Measurements from ENCODE around the gene TMEM145.

Gene TMEM145

DNA sequence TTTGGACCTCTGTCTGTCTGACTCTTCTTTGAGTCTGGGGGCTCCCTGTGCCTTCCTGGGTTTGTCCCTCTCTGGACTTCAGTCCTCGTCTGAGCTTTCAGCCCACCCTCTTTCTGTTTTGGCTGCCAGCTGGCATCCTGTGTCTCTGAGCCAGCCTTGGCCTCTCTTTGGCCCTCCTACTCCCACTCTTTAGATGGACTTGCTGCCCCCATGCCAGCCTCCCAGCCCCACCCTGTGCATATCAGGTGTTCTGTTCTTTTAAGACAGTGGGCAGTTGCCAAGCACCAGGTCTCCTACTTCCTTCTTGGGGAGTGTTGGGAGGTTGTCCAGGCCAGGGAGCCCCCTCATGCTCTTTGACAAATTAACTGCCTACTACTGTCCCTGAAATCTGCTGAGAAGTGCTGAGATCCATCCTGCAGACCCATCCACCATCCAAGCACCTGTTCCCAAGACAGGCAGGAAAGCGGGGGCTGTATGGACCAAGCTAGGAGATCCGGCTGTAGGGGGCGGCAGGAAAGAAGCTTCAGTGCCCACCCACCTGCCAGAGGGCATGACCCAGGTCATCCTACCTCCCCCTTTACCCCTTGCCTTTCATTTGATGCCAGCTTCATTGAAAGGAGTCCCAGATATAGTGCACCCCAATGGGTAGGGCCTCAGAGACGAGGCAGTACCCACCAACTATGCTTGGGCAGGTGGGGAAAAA lies 34.5 kb upstream of the TMEM145 start:
- no peak for DNase-seq

DNA sequence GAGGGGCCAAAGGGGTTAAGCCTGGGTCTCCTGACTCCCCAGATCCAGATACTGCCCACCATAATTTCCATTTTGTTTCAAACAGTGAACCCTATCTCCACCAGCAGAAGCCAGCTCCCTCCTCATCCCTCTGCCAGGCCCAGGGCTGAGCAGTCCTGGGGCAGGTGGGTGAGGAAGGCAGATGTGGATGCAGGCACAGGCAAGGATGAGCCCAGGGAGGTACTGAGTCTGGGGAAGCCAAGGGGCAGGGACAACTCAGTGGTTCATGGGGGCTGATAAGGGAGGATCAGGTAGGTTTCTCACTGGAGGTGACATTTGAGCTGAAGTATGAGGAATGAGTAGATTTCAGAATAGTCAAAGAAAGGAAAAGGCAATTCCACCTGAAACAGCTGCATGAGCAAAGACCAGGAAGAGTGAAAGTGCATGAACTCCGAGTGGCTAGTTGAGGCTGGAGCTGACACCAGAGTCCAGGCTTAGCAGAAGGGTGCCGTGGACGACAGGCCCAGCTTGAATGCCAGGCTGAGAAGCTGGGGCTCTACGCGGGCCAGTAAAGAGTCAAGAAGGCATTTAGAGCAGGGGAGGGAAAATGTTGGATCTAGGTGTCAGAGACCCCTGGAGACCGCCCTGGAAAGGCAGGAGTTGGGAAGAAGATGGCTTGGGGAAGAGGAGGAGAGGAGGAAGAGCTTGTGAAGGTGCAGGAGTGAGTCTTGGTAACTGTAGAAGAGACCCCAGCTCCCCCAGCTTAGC lies 33.8 kb upstream of the TMEM145 start:
- no peak for DNase-seq

DNA sequence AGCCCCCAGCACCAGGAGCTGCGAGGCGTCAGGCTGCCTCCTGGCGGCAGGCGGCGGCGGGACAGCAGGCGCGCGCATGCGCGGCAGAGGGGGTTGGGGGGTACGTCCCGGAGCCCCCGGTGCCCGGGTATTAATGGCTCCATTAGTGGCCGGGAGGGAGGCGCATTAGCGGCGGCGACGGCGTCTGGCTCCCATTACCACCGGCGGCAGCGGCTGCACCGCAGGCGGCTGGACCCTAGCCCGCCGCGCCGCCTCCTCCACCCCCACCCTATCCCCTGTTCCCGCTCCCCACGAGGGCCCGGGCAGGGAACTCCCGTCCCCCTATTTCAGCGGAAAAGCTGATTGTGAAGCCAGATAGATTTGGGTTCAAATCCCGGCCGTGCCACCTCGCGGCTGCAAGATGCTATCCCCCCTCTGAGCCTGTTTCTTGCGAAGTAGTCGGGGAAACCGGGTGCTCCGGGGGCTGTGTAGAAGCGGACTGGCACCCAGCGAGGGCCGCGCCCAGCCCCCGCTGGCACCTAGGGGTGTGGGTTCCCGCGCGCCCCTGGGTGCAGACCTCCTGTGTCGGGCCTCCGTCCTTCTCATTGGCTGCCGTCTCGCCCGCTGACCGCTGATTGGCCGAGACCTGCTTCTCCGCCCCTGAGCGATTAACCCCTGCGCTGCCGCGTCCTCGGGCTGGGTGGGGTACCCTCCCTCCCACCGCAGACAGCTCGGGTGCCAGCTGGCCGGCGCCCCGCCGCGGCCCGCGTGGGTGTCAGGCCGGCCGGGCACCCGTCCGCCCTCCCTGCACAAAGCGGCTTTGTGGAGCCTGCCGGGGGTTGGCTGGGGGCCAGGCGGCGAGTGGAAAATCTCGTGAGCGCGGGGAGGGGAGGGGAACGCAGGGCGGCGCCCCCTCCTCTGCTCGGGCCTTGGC lies 33.0 kb upstream of the TMEM145 start:
- DNase-seq: peak; percentile 94

DNA sequence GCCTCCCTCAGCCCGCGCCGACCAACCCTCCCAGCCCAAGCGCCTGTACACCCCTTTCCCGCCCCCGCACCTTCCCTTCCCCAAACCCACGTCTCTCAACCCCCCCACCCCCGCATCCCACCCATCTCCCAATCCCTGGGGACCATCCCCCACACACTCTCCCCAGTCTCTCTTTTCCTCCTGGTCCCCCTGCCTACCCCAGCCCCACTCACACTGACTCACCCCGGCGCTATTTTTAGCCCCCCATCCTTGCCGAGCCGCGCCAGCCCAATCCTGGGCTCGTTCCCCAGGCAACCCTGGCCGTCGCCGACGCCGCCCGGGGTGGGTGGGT lies 32.3 kb upstream of the TMEM145 start:
- no peak for DNase-seq

DNA sequence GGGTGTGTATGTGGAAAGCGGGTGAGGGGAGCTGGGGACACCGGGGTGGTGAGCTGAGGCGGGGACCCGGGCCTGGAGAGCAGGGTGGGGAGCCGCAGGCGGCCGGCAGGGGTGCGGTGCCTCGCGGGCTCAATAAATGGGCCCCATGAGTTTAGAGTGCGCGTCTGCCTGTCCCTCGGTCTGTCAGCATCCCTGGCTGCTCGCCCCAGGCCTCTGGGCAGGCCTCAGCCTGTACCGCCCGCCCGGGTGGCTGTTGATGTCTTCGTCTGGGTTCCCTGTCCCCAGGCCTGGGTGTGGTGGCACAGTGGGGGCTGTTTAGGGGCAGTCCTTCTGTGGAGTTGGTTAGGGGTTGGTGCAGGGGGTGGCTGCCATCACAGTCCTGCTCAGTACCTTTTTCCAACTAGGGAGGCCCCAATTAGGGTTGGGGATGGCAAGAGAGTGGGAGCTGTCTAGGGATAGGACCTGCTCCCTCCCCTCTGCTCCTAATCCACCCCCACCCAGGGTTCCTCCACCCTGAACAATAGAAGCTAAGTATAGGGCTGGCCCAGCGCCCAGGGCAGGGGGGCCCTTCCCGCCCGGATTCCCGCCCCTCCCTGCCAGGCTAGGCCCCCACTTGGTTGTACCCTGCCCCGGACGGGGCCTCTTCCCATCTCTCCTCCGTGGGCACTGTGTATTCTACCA lies 31.8 kb upstream of the TMEM145 start:
- peak; percentile 50 for DNase-seq

DNA sequence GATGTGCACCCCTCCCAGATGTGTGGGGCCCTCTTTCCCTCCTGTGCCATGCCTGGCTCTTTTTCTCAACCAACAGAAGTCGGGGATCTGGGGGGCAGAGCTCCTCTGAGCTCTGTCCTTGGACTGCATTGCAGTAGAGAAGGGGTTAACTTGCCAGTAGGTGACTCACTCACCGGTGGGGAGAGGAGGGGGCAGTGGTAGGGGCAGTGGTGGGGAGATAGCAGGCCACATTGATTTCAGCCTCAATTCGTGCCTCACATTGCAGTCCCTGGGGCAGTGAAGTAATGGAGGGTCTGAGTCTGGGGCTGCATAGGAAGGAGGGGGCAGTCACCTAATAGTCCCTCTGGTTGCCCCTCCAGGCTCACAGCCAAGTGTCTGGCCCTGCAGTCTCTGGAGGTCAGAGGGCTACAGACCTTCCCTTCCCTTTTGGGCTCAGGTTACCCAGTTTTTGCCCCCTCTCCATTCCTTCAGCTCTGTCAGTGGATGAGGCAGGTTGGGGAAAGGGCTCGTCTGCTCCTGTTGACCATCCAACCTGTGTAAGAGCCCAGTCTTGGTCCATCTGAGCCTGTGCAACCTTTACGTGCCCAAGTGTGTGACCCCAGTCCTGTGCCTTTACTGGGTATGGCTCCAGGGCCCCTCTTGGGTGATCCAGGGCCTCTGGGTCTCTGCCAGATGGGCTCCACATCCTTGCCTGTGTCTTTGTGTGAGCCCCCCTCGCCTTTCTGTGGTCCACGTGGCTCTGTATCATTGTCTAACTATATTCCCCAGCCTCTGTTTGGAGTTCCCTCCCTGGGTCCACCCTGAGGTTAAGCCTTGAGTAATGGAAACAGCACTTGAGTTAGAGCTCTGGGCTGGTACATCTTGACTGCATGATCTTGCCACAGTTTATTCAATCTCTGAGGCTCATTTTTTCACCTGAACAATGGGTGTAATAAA lies 31.0 kb upstream of the TMEM145 start:
- no peak for DNase-seq

DNA sequence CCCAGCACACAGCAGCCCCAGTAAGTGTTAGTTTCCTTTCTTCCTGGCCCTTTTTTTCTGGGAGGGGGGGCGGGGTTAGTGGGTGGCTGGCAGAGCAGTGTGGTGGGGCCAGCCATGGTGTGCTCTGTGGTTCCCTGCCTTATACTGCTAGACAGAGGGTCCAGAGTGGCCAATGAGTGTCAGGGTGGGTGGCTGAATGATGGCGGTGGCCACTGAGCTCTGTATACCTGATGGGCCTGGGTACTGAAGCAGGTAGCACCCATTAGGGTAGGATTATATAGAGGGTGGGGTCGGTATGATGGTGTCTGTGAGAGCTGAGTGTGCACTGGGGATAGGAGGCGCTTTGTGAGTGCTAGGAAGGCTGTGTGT lies 30.3 kb upstream of the TMEM145 start:
- DNase-seq: no peak

DNA sequence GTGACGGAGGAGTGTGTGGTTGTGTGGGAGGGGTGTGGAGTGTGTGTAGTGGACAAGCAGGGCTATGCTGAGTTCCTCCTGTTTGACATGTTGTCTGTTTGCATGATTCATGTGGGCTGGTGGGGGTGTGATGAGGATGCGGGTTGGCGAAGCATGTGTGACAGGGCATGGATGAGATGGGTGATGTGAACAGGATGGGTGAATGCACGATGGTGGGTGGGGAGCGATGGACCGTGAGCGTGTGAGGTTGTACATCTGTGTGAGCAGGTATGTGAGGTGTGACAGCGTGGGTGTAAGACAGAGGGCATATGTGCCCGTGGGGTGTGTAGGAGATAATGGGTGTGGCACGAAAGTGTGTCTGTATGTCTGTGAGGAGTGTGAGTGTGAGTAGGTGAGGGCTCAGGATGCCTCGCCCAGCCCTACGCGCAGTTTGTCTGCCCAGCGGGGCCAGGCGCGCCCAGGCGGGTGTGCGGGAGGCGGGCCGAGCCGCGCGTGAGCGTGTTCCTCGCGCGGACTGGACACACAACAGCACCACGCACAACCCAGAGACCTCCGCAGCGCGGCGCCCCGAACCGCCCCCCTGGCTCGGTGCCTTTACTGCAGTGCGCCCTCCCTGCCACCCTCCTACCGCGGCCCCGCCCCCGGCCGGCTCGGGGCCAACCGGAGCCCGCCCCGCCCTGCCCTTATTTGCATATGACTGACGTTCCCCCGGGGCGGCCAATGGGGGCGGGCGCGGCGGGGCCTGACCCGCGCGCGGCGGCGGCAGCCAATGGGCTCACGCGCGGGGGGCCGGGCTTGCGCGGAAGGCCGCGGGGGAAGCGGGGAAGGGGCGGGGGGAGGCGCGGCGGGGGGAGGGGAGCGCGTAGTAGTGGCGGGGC lies 29.7 kb upstream of the TMEM145 start:
- DNase-seq: peak; percentile 97

DNA sequence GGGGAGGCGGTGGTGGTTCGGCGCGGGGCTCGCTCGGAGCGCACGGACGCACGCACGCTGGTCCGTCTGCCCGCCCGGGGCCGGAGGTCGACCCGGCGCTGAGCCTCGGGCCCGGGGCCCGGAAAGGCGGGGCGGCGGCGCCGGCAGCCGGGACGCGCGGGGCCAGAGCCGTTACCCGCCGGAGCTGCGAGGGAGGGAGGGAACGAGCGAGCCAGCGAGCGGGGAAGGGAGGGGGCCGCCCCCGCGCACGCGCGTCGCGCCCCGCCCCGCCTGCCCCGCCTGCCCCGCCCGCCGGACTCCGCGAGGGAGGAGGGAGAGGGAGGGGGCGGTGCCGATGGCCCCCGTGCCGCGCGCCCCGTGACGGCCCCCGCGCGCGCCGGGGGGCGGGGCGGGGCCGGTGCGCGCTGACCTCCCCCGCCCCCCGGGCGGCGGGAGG lies 29.0 kb upstream of the TMEM145 start:
- DNase-seq: peak; percentile 88

DNA sequence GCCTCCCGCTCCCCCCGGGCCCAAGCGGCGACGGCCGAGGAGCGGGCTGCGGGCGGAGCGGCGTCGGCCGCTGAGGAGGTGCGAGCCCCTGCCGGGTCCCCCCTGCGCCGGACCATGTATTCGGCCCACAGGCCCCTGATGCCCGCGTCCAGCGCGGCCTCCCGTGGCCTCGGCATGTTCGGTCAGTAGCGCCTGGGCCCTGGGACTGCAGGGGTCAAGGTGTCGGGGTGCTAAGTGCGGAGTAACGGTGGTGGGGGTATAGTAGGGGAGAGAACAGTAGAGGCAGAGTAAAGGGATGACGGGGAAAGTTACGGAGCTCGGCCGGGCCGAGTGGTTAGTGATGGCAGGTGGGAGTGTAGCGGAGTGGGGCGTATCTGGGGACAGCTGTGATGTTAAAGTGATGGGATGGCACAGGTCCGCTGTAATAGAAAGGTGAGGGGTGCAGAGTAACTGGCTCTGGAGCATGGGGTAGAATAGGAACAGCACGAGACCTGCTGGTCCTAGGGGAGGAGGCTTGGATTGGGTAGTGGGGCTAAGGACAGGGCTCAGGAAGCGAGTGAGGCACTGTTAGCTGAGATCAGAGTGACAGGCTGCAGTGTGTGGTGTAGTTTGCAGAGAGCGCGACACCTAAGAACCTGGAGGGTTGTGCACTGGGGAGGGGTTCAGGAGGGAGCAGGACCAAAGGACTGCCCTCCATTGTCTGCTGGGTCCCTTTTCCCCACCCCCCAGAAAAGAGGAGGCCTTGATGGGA lies 28.3 kb upstream of the TMEM145 start:
- DNase-seq: peak; percentile 41

DNA sequence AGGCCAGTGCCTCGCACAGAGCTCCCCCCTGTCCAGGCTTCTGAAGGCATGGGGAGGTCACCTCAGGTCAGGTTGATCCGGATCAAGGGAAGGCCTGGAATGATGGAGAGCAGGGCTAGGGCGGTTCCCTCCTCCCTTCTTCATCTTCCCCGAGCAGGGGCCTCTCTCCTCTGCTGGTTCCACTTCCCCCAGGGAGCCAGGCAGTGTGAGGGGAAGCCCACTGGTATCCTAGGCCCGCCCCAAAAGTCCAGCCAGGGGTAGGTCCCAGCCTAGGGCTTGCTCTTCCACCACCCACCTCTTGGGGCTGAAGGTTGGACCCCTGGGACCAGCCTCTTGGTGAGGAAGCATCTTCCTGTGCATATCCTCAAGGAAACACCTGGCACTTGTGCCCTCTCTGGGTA lies 27.6 kb upstream of the TMEM145 start:
- DNase-seq: no peak

DNA sequence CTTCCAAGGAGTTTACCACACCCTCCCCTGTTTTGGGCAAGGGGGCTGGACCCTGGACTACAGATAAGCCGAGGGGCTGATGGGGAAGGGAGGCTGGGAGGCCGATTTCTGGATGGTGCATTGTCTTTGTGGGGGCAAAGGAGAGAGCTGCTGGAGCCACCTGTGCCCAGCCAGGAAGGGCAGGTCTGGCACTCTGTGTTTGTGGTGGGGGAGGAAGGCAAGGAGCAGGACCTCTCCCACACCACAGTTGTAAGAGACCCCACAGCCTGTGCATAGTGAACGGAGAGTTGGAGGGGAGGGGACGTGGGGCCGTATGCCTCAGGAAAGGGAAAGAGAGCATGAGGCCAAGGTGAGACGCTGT lies 27.1 kb upstream of the TMEM145 start:
- no peak for DNase-seq

DNA sequence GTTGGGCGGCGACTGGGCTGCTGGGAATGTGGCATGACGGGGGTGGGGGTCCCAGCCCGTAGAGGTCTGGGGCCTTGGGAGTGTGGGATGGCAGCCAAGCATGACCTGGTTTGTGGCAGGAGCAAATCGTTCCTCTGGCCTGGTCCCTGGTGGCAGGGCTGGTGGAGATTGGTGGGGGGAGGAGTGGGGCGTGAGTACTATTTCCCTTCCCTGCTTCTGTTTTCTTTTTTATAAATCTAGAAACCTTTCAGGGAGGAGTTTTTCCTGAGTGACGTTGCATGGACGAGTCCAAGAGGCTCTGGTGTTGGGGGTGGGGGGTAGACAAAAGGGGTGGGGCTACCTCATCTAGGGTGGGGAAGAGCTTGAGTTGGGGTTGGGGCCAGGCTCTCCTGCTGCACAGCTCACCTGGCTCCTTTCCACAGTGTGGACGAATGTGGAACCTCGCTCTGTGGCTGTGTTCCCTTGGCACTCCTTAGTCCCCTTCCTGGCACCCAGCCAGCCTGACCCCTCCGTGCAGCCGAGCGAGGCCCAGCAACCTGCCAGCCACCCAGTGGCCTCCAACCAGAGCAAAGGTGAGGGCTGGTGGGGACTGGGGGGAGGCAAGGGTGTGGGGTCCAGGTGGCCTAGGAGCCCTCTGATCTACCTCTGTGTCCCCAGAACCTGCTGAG lies 26.6 kb upstream of the TMEM145 start:
- DNase-seq: no peak

DNA sequence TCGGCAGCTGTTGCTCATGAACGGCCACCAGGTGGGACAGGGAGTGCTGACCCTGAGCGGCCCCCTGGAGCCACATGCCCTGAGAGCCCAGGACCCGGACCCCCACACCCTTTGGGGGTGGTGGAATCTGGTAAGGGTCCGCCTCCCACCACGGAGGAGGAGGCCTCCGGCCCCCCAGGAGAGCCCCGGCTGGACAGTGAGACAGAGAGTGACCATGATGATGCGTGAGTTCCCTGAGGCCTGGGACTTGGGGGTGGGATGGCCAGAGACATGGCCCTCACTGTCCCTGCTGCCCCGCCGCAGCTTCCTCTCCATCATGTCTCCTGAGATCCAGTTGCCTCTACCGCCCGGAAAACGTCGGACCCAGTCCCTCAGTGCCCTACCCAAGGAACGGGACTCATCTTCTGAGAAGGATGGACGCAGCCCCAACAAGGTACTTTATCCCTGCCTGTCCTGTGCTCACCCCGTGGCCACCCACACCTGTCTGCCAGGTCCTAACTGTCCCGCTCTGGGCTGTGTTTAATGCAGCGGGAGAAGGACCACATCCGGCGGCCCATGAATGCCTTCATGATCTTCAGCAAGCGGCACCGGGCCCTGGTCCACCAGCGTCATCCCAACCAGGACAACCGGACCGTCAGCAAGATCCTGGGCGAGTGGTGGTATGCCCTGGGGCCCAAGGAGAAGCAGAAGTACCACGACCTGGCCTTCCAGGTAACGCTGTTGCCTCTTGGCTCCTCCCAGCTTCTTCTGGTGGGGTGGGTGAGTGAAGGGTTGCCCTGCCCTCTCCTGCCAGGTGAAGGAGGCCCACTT lies 25.9 kb upstream of the TMEM145 start:
- DNase-seq: no peak

DNA sequence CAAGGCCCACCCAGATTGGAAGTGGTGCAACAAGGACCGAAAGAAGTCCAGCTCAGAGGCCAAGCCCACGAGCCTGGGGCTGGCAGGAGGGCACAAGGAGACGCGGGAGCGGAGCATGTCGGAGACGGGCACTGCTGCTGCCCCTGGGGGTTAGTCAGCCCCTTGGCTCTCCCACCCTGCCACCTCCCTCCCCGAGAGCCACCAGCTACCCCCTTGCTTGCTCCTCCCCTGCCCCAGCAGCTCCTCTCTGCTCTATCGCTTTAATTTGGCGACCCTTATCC lies 25.3 kb upstream of the TMEM145 start:
- DNase-seq: no peak

DNA sequence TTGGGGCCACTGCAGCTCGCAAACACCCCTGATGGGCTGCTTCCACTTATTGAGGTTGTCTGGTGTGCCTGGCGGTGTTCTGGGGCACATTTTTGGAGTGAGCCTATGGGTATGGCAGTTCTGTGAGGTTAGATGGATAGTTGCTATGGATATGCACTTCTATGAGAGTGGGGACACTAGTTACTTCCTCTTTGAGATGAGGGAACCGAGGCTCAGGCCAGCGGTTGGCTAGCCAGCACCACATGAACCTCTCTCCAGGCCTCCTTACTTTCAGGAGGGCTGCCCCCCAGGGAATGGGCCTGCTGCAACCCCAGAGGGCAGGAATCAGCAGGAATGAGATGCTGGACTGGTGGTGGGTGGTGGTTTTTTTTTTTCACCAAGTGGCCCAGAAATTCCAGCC lies 24.7 kb upstream of the TMEM145 start:
- no peak for DNase-seq

DNA sequence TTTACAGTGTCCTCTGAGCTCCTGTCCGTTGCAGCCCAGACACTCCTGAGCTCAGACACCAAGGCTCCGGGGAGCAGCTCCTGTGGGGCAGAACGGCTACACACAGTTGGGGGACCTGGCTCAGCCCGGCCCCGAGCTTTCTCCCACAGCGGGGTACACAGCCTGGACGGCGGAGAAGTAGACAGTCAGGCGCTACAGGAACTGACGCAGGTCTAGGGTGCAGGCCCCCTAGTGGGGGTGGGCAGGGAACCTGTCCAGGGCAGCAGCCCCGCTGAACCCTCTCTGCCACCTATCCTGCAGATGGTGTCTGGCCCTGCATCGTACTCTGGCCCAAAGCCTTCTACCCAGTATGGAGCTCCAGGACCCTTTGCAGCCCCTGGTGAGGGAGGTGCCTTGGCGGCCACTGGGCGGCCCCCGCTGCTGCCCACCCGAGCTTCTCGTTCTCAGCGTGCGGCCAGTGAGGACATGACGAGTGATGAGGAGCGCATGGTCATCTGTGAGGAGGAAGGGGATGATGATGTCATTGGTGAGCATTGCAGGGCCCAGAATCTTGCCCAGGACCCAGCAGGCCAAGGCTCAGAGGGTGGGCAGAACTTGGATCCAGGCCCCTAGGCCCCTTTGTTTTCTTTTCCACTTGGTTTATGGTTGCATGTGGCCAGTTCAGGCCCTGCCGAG lies 24.1 kb upstream of the TMEM145 start:
- DNase-seq: no peak

DNA sequence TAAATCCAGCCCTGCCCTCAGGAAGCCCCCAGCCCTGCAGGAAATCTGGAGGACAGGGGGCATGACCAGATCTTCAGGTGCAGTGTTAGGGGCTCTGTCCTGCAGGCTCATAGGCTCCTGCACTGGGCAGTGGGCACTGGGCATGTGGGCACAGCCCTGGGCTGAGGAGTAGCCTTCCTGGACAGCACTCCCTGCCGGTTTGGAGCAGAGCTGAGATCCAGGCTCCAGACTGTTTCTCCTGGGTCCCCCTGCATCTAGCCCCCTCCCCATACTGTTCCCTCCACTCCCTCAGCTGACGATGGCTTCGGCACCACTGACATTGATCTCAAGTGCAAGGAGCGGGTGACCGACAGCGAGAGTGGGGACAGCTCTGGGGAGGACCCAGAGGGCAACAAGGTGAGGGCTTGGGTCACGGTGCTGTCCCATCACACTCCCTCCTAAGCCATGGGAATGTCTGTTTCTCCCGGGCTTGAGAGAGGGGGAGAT lies 23.5 kb upstream of the TMEM145 start:
- DNase-seq: no peak

All from stimulated activated CD4-positive, alpha-beta T cell treated with anti-CD3 and anti-CD28 coated beads, Interleukin-15, amount 100 ng/mL, for 24 hours (primary cell).